Gastroesophageal sphincter (tissue), 4 donors: Measurements from ENCODE around the gene TECPR2. TPM values are rescaled to one million over a fixed set of nuclear protein-coding genes. Genes with fewer than 3 reads are reported as not detected.

Experiments
- ATAC-seq: fragments of 150-250 bp; one replicate; pipeline ENCODE4 v1.9.1; 2016; ENCODE audit warnings: mild to moderate bottlenecking, moderate library complexity
- H3K27ac ChIP-seq, 4 donors: fragments of 200-600 bp; sonication (generic) in 3 of 4; 1 replicate in 3 of 4; 2 replicates in 1 of 4; pipeline ENCODE4 v1.5.1; 2016 to 2019
- H3K27me3 ChIP-seq: fragments of 200-600 bp; sonication (generic); one replicate; pipeline ENCODE4 v1.5.1; 2019
- H3K36me3 ChIP-seq, 2 donors: fragments of 200-600 bp; sonication (generic); one replicate each; pipeline ENCODE4 v1.5.1; 2019; ENCODE audit warnings: control low read depth in 1 of 2
- H3K4me1 ChIP-seq, 3 donors: fragments of 200-600 bp; sonication (generic); 1 replicate in 2 of 3; 2 replicates in 1 of 3; pipeline ENCODE4 v1.5.1; 2016 to 2019; ENCODE audit warnings: control low read depth in 2 of 3
- H3K4me3 ChIP-seq, 2 donors: fragments of 200-600 bp; sonication (generic); one replicate each; pipeline ENCODE4 v1.5.1; 2019; ENCODE audit warnings: mild to moderate bottlenecking in 1 of 2, moderate library complexity in 1 of 2
- H3K9me3 ChIP-seq, 3 donors: fragments of 200-600 bp; sonication (generic); one replicate each; pipeline ENCODE4 v1.5.1; 2017 to 2019; ENCODE audit warnings: control low read depth in 2 of 3
- EP300 ChIP-seq: sonication (generic); formaldehyde crosslinking; IDR thresholded peaks from one replicate; pipeline ENCODE4 v1.6.1; 2017; ENCODE audit warnings: antibody characterized with exemption, mild to moderate bottlenecking
- POLR2A ChIP-seq, 2 donors: fragments of 450-650 bp; IDR thresholded peaks; one replicate each; pipeline ENCODE4 v1.6.1; 2017; ENCODE audit warnings: antibody characterized with exemption in 2 of 2, mild to moderate bottlenecking in 2 of 2, moderate library complexity in 1 of 2
- POLR2AphosphoS5 ChIP-seq: sonication (generic); formaldehyde crosslinking; IDR thresholded peaks from one replicate; pipeline ENCODE4 v1.6.1; 2017; ENCODE audit warnings: antibody characterized with exemption
- WGBS, 2 donors: methylation state at CpG; one replicate each; pipeline ENCODE4 v1.1.5; 2018; ENCODE audit warnings: low coverage in 1 of 2; 5-methylcytosine and 5-hydroxymethylcytosine counted together
- total RNA-seq, 4 donors: library from RNA; depleted of rRNA; stranded (reverse); fragments of >200 nt; gene quantifications; one replicate each; pipeline ENCODE4 v1.1.0, GENCODE V29; 2016
- TF ChIP-seq, protein P1 (sequence below), 4 experiments: fragments of 200-600 bp in 2 of 4; fragments of 450-650 bp in 2 of 4; sonication (generic) in 1 of 4; IDR thresholded peaks; one replicate each; pipeline ENCODE4 v1.5.1; 2017 to 2019; ENCODE audit warnings: antibody characterized with exemption in 4 of 4, mild to moderate bottlenecking in 2 of 4, moderate library complexity in 2 of 4

The TECPR2 gene
- total RNA-seq, 4 donors from 2014 or later = 26.0 to 57.2 (median 30.5) TPM

DNA sequence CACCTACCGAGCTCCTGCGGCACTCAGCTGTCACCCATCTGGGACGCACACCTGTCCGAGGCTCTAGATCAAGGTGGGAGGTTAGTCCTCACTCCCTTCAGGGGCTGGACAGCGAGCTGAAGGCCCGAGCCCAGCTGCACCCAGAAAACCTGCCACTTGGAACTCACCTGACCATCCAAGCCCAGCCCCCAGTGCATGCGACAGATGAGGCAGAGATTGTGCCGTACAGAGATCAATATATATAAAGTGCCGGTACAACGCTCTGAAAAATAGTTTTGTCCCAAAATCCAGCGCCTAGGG lies 143.8 kb downstream of the TECPR2 start:
- 91 to 97% methylated on average over 4 to 7 of the region's 11 CpGs for WGBS, 2 donors
- no peak overlapping the region for H3K4me3 ChIP-seq
- no peaks in the 10 kb centered on the region for H3K27me3 ChIP-seq
- TF ChIP-seq POLR2AphosphoS5 (no peak), EP300 (no peak), POLR2A (IDR thresholded peaks at IDR 0.05) (no peak)
- TF ChIP-seq, protein P1, sequence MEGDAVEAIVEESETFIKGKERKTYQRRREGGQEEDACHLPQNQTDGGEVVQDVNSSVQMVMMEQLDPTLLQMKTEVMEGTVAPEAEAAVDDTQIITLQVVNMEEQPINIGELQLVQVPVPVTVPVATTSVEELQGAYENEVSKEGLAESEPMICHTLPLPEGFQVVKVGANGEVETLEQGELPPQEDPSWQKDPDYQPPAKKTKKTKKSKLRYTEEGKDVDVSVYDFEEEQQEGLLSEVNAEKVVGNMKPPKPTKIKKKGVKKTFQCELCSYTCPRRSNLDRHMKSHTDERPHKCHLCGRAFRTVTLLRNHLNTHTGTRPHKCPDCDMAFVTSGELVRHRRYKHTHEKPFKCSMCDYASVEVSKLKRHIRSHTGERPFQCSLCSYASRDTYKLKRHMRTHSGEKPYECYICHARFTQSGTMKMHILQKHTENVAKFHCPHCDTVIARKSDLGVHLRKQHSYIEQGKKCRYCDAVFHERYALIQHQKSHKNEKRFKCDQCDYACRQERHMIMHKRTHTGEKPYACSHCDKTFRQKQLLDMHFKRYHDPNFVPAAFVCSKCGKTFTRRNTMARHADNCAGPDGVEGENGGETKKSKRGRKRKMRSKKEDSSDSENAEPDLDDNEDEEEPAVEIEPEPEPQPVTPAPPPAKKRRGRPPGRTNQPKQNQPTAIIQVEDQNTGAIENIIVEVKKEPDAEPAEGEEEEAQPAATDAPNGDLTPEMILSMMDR (IDR thresholded peaks at IDR 0.05) = no peak
- peaks cover 0 to 21% of the 10 kb centered on the region in 2 donors for H3K36me3 ChIP-seq
- ATAC-seq = no peak
- H3K27ac ChIP-seq = no peak overlapping the region
- peaks cover 0 to 26% (median 6%) of the 10 kb centered on the region in 3 donors for H3K4me1 ChIP-seq
- no peaks in the 10 kb centered on the region for H3K9me3 ChIP-seq

DNA sequence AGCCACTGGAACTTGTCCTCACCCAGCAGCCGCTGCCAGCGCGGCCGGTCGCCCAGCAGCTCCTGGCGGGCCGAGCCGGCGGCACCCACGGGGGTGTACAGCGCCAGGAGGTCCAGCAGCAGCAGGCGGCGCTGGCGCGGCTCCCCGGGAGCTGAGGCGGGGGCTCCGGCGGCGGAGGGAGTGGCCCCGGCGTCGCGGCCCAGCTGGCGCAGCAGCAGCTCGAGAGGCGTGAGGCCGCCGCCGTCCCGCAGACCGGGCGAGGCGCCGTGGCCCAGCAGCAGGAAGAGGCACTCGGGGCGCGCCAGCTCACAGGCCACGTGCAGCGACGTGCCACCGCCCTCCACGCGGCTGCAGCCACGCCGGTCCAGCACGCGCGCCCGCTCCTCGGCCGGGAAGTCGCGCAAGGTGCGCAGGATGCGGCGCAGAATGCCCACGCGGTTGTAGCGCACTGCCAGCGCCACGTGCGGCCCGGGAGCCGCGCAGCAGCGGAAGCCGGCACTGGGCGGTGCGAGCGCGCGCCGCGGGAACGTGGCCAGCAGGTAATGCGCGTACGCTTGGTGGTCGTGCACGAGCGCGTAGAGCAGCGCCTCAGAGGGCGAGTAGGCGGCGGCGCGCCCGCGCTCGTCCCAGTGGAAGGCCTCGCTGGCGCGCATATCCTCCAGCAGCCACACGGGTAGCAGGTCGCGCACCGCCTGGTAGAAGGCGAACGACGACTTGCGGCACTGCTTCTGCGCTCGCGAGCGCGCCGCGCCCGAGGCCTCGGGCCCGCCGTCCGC lies 144.5 kb downstream of the TECPR2 start:
- no peak for ATAC-seq
- WGBS, 2 donors = no CpG with 5 or more reads among the region's 115 CpGs
- H3K4me1 ChIP-seq = peaks cover 0 to 26% (median 6%) of the 10 kb centered on the region in 3 donors
- H3K36me3 ChIP-seq = peaks cover 0 to 18% of the 10 kb centered on the region in 2 donors
- no peak overlapping the region for H3K4me3 ChIP-seq
- H3K27ac ChIP-seq = peak overlapping the region in 3 of 4 donors; percentile 91 to 93 (median 91)
- H3K9me3 ChIP-seq = no peaks in the 10 kb centered on the region
- H3K27me3 ChIP-seq = no peaks in the 10 kb centered on the region
- TF ChIP-seq POLR2A (IDR thresholded peaks at IDR 0.05) = no peak
- TF ChIP-seq, protein P1 (IDR thresholded peaks at IDR 0.05) = no peak
- TF ChIP-seq POLR2AphosphoS5 = no peak
- TF ChIP-seq EP300 = no peak

DNA sequence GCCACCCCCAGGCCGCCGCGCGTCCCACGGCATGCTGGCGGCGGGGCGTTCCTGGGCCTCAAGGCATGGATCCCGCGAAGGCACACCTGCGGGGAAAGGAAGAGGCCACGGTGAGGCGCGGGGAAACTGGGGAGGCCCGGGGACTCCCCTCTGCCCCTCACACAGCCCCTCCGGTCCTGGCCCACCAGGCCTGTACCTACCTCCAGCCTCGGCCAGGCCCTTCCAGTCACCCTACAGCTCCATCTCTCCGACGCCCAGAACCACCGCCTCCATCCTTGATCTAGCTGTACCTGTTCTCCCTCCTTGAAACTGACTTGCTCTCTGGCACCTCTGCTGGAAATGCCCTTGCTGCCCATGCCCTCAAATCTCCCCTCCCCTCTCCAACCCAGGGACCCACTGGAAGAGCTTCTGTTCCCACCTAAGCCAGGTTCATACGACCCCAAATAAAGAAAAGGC lies 145.1 kb downstream of the TECPR2 start:
- no peak for TF ChIP-seq EP300
- TF ChIP-seq, protein P1 (IDR thresholded peaks at IDR 0.05) = no peak
- no peak for TF ChIP-seq POLR2AphosphoS5
- TF ChIP-seq POLR2A (IDR thresholded peaks at IDR 0.05) = no peak
- peaks cover 0 to 26% (median 6%) of the 10 kb centered on the region in 3 donors for H3K4me1 ChIP-seq
- H3K27me3 ChIP-seq = no peaks in the 10 kb centered on the region
- no CpG with 5 or more reads among the region's 21 CpGs for WGBS, 2 donors
- H3K27ac ChIP-seq = peak overlapping the region; percentile 79 to 93 (median 91)
- ATAC-seq = no peak
- no peaks in the 10 kb centered on the region for H3K9me3 ChIP-seq
- peaks cover 0 to 18% of the 10 kb centered on the region in 2 donors for H3K36me3 ChIP-seq
- H3K4me3 ChIP-seq = no peak overlapping the region

DNA sequence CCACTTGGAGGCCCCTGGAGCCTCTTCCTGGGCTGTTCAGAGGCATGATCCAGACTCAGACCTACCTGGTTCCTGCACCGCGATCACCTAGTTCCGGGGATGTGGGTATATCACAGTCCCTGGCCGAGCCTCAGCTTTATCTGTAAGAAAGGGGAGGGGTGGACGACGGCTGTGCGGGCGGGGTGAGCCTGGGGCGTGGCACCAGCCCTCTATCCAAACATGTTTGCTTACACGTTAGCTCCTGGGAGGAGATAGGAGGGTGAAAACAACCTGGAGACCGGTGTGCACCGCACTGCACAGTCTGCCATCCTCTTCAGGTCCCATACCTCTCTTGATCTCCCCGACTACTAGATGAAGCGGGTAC lies 145.7 kb downstream of the TECPR2 start:
- ATAC-seq = no peak
- H3K9me3 ChIP-seq = no peaks in the 10 kb centered on the region
- no peaks in the 10 kb centered on the region for H3K27me3 ChIP-seq
- TF ChIP-seq POLR2AphosphoS5 (no peak), POLR2A (IDR thresholded peaks at IDR 0.05) (no peak)
- WGBS, 2 donors = 73% methylated on average over 3 of the region's 14 CpGs; no CpG with 5 or more reads in 1 of the 2 donors
- H3K4me3 ChIP-seq = peak overlapping the region in 1 of 2 donors; percentile 64
- H3K4me1 ChIP-seq = peaks cover 0 to 26% (median 6%) of the 10 kb centered on the region in 3 donors
- peaks cover 0 to 18% of the 10 kb centered on the region in 2 donors for H3K36me3 ChIP-seq
- H3K27ac ChIP-seq = peak overlapping the region; percentile 79 to 93 (median 91)

DNA sequence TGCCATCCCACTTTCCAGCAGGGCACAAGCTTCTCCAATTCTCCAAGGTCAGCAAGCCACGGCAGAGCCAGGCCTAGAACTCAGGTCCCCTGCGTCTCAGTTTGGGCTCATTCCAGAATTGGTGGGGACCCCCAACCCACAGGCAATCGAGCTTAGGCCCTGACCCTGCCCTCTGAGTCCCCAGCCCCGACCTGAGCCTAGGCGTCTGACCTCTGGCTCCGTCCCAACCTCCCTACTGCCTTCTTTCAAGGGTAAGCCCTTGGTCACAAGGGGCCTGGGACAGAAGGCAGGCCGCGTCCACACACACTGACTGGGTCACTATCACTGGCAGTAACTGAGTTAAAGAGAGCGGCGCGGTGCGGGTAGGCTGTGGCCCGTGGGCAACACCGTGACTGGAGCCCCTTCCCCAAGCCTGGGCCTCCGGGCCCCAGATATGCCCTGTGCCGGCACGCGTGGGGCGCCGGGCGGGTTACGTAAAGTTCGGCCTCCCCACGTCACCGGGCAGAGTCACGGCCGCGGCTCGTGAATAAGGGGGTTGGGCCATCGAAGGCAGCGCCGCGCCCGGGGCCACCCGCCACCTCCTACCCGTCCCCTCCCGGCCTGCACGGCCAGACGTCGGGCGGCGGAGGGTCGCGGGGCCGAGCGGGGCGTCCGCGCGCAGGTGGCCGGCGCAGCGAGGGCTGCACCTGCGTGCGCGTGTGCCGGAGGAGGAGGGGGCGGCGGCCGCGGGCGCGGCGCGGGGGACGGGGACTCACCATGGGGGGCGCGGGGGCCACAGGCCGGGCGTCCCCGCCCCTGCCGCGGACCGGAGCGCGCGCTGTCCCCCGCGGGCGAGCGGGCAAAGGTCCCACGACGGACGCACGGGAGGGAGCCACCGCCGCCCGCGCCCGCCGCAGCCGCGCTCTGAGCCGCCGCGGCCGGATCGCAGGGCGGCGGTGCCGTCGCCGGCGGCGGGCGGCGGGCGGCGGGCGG lies 146.3 kb downstream of the TECPR2 start:
- H3K27me3 ChIP-seq = no peaks in the 10 kb centered on the region
- peak; percentile 66 for ATAC-seq
- peaks cover 0 to 26% (median 6%) of the 10 kb centered on the region in 3 donors for H3K4me1 ChIP-seq
- H3K4me3 ChIP-seq = peak overlapping the region; percentile 46 to 64
- peaks cover 0 to 18% of the 10 kb centered on the region in 2 donors for H3K36me3 ChIP-seq
- H3K9me3 ChIP-seq = no peaks in the 10 kb centered on the region
- TF ChIP-seq, protein P1 (IDR thresholded peaks at IDR 0.05) = no peak
- no peak for TF ChIP-seq POLR2A (IDR thresholded peaks at IDR 0.05)
- no peak for TF ChIP-seq EP300
- no peak for TF ChIP-seq POLR2AphosphoS5
- WGBS, 2 donors = 8% methylated on average over 8 to 15 of the region's 110 CpGs
- H3K27ac ChIP-seq = peak overlapping the region; percentile 79 to 93 (median 91)
